Sciatic nerve (tissue), 2 donors: ENCODE data around the gene PODNL1. TPM values are rescaled to one million over a fixed set of nuclear protein-coding genes. Genes with fewer than 3 reads are reported as not detected.

Experiments
- ATAC-seq: fragments of 200-7000 bp; cut with Tn5 transposase; one replicate; pipeline ENCODE4 v1.9.1; 2020; ENCODE audit warnings: mild to moderate bottlenecking, moderate library complexity
- DNase-seq: peaks from one replicate; pipeline ENCODE4 v3.0.0-alpha.2; 2020; ENCODE audit warnings: low spot score
- intact Hi-C: fragments of 100-400 bp; cut with DNase I; formaldehyde crosslinking; loops from one replicate; pipeline ENCODE4 v1.14.2; 2022
- total RNA-seq: library from RNA; stranded (reverse); fragmentation: NEBNext Ultra II Directional; extraction: Animal tissue kit (Norgen Biotek cat#: 25700); gene quantifications from one replicate; pipeline ENCODE4 v1.2.1, GENCODE V29; 2021
- donor health status: DM: no; HTN: no; CAD: no.
- donor health status: DM: no; HTN: no; CAD: no.

PODNL1 gene
- total RNA-seq, 1 donor from 2014 or later: 17.8 TPM

DNA sequence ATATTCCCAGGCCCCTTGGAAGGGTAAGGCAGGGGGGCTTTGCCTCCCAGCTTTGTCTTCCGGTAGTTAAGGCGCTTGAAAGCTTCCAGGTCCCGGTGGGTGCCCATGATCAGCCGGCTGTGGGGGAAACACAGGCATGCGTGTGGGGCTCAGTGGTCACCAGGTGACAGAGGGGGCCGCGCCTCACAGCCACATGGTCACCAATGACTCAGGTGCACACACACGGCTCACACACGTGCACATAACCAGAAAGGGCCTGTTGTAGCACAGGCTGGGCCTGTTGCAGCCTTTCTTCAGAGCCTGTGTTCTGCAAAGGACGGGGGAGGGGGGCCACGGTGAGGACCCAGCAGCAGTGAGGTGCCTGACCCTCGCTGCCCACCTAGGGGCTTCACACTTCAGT lies 55.4 kb downstream of the PODNL1 start:
- ATAC-seq (no peak), DNase-seq (no peak)
- intact Hi-C loops: loop anchor here (5.0 kb wide), 1 partner anchor 174 kb away; no protein-coding TSS in a partner anchor

DNA sequence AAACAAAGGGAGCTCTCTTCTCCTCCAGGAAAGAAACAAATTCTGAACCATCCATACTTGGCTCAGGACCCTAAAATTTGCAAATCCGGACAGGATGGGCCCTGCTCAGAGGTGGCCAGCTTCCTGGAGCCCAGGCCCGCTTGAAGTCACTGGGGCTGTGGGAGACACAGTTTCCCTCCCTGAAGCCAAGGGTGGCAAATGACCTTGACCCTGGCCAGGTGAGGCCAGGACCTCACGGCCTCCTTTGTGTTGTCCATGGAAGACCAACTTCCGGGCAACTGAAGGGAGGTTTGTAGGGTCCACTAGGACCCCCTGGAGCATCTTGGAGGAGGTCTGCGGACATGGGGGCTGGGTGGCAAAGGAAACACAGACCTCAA lies 55.8 kb downstream of the PODNL1 start:
- intact Hi-C loops: loop anchor here (5.0 kb wide), 1 partner anchor 175 kb away; no protein-coding TSS in a partner anchor
- no peak for DNase-seq
- peak; percentile 15 for ATAC-seq

DNA sequence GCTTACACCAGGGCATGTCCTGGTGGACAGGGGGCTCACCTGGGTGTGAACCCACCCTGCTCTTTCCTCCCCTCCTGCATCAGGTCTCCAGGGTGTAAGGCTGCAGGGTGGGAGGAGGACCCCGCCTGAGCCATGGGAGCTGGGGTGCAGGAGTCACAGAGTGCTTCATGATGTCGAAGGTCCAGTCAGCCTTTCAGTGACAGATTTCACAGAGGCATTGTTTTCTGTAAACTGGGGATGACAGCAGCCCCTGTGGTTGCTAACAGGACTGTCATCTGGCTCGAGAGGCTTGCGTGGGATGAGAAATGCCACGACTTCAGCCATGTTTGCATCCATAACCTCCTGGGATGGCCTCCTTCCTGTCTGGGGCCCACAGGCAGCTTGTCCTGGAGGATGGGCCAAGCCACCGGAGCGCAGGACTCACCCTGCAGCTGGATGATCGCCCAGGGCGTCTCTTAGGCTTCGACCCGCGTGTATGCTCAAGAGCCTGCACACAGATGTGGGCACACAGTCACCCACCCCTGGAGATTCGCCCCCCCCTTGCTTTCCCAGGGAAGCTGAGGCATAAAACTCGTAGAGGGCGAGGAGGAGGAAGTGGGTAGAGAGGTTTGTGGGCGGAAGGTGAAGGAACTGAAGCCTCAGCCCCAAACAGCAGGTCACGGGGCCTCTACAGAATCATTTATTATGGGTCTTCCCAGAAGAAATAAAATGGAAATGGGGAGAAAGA lies 56.4 kb downstream of the PODNL1 start:
- intact Hi-C loops: loop anchor here (5.0 kb wide), 1 partner anchor 175 kb away; no protein-coding TSS in a partner anchor
- peak; percentile 50 for ATAC-seq
- peak; percentile 74 for DNase-seq

GRCh38 chr19:13881251-13881691 lies 56.9 kb downstream of the PODNL1 start:
- ATAC-seq: peak; percentile 27
- intact Hi-C loops: loop anchor here (5.0 kb wide), 1 partner anchor 176 kb away; no protein-coding TSS in a partner anchor
- no peak for DNase-seq

Other genes starting within 250 kb of the PODNL1 start
- 39.9 TPM for gene MRI1, start 173.9 kb downstream of the PODNL1 start, total RNA-seq
- gene C19orf53, start 164.0 kb downstream of the PODNL1 start, total RNA-seq: 63.0 TPM
- 8.2 TPM for gene ZSWIM4, start 143.0 kb downstream of the PODNL1 start, total RNA-seq
- 1.4 TPM for gene NANOS3, start 61.3 kb downstream of the PODNL1 start, total RNA-seq
- 3.4 TPM for gene BRME1, start 32.3 kb downstream of the PODNL1 start, total RNA-seq
- 45.3 TPM for gene CC2D1A, start 32.2 kb downstream of the PODNL1 start, total RNA-seq
- 24.7 TPM for gene DCAF15, start 14.1 kb upstream of the PODNL1 start, total RNA-seq
- 16.1 TPM for gene RFX1, start 67.9 kb upstream of the PODNL1 start, total RNA-seq
- not detected for gene RLN3, start 89.7 kb upstream of the PODNL1 start, total RNA-seq
- 5.7 TPM for gene IL27RA, start 93.3 kb upstream of the PODNL1 start, total RNA-seq
- gene PALM3, start 123.7 kb upstream of the PODNL1 start, total RNA-seq: 4.5 TPM
- gene MISP3, start 134.4 kb upstream of the PODNL1 start, total RNA-seq: 5.6 TPM
- not detected for gene C19orf67, start 147.4 kb upstream of the PODNL1 start, total RNA-seq
- gene SAMD1, start 152.3 kb upstream of the PODNL1 start, total RNA-seq: 22.2 TPM
- 78.0 TPM for gene PRKACA, start 179.3 kb upstream of the PODNL1 start, total RNA-seq
- 0.22 TPM for gene ASF1B, start 198.2 kb upstream of the PODNL1 start, total RNA-seq